Caco-2 (cell line): ENCODE data around the gene GKN1. TPM values are rescaled to one million over a fixed set of nuclear protein-coding genes. Genes with fewer than 3 reads are reported as not detected.

ENCODE experiments used
- BruUV-seq: library from RNA; stranded (reverse); fragments of 400-500 nt; replicated peaks from 2 replicates; lab custom pipeline; 2021; lab: Mats Ljungman, UMichigan
- CTCF ChIA-PET: fragments of 300-600 bp; sonication (Branson Sonifier 250); formaldehyde crosslinking; loops from one replicate; lab custom pipeline; 2022; ENCODE audit warnings: antibody characterized with exemption; lab: Charles Lee
- POLR2A ChIA-PET: fragments of 300-600 bp; sonication (Branson Sonifier 250); formaldehyde crosslinking; loops from one replicate; lab custom pipeline; 2022; ENCODE audit warnings: antibody characterized with exemption; lab: Charles Lee
- DNase-seq, 2 experiments: peaks; one replicate each; pipeline versions ENCODE4 v3.0.0 to v3.0.0-alpha.2; 2020 to 2022
- H3K27me3 ChIP-seq: replicated peaks from 2 replicates; pipeline ENCODE4 v1.6.0; 2011; ENCODE audit warnings: low read length; ENCODE audit not compliant: control insufficient read depth, insufficient read depth
- H3K36me3 ChIP-seq: 2 replicates; pipeline ENCODE4 v1.5.1; 2011; ENCODE audit warnings: low read length; ENCODE audit not compliant: control insufficient read depth, insufficient read depth
- H3K4me1 ChIP-seq: fragments of 250-450 bp; sonication (Bioruptor Pico); 2 replicates; pipeline ENCODE4 v1.5.1; 2020; ENCODE audit warnings: mild to moderate bottlenecking
- H3K4me3 ChIP-seq: 2 replicates; pipeline ENCODE4 v1.5.1; 2011; ENCODE audit warnings: low read depth, mild to moderate bottlenecking, control low read depth, low read length
- H3K9me3 ChIP-seq: fragments of 250-450 bp; sonication (Bioruptor Pico); 2 replicates; pipeline ENCODE4 v1.5.1; 2020; ENCODE audit warnings: mild to moderate bottlenecking, moderate library complexity
- H3K27ac Mint-ChIP-seq: one replicate; pipeline ENCODE4 v1.8.0; 2022; ENCODE audit warnings: mixed read lengths; ENCODE audit not compliant: unreplicated experiment
- H3K27me3 Mint-ChIP-seq: one replicate; pipeline ENCODE4 v1.8.0; 2022; ENCODE audit warnings: mixed read lengths; ENCODE audit not compliant: insufficient read depth, unreplicated experiment
- H3K36me3 Mint-ChIP-seq: one replicate; pipeline ENCODE4 v1.8.0; 2022; ENCODE audit warnings: mild to moderate bottlenecking, mixed read lengths; ENCODE audit not compliant: insufficient read depth, unreplicated experiment
- H3K4me1 Mint-ChIP-seq: one replicate; pipeline ENCODE4 v1.8.0; 2022; ENCODE audit warnings: low read depth, mixed read lengths; ENCODE audit not compliant: unreplicated experiment
- H3K4me3 Mint-ChIP-seq: one replicate; pipeline ENCODE4 v1.8.0; 2022; ENCODE audit warnings: mild to moderate bottlenecking, moderate library complexity, mixed read lengths; ENCODE audit not compliant: unreplicated experiment
- H3K9me3 Mint-ChIP-seq: one replicate; pipeline ENCODE4 v1.8.0; 2022; ENCODE audit warnings: mixed read lengths; ENCODE audit not compliant: unreplicated experiment
- intact Hi-C: fragments of 100-400 bp; cut with micrococcal nuclease; formaldehyde crosslinking; loops from one replicate; pipeline ENCODE4 v1.10.0; 2022; ENCODE audit not compliant: unreplicated experiment
- total RNA-seq: library from RNA; stranded (reverse); gene quantifications from 2 replicates; pipeline ENCODE4 v1.2.3, GENCODE V29; 2022
- TF ChIP-seq, protein P1 (sequence below), 2 experiments: fragments of 200-600 bp in 1 of 2; IDR thresholded peaks; 1 replicate in 1 of 2; 2 replicates in 1 of 2; pipeline versions ENCODE4 v1.5.1 to v1.8.0; 2011 to 2022; ENCODE audit warnings: antibody characterized with exemption in 1 of 2, control low read depth in 1 of 2, inconsistent platforms in 1 of 2, low read depth in 1 of 2, low read length in 1 of 2, mild to moderate bottlenecking in 1 of 2, moderate library complexity in 1 of 2; ENCODE audit not compliant: insufficient read depth in 1 of 2, severe bottlenecking in 1 of 2, unreplicated experiment in 1 of 2

The GKN1 gene
- total RNA-seq, 1 experiment from 2014 or later: not detected

DNA sequence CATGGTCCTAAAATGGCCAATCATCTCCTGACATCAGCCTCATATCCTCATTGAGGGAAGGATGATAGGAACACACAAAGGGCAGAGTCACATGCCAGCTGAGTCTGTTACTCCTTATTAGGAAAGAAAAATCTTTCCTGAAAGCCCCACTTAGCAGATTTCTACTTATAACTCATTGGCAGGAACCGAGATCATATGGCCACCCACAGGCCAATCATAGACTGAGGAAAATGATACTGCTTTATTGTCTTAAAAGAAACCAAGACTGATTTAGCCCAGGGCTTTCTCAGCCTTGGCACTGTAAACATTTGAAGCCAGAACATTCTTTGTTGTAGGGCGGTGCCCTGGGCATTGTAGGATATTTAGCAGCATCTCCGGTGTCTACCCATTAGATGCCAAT is 40.4 kb upstream of the GKN1 start:
- no peak for DNase-seq
- intact Hi-C loops: no loop called here
- H3K4me3 ChIP-seq: no peak overlapping the region
- H3K27ac Mint-ChIP-seq: no peak overlapping the region
- ChIA-PET CTCF (interaction anchor here (1.6 kb wide), 1 partner anchor 9 kb away, joined by 5 read pairs; no protein-coding TSS in a partner anchor), POLR2A (interaction anchor here (0.5 kb wide), 1 partner anchor 981 kb away, joined by 3 read pairs; the partner anchor contains the start of gene MXD1)
- TF ChIP-seq, protein P1, sequence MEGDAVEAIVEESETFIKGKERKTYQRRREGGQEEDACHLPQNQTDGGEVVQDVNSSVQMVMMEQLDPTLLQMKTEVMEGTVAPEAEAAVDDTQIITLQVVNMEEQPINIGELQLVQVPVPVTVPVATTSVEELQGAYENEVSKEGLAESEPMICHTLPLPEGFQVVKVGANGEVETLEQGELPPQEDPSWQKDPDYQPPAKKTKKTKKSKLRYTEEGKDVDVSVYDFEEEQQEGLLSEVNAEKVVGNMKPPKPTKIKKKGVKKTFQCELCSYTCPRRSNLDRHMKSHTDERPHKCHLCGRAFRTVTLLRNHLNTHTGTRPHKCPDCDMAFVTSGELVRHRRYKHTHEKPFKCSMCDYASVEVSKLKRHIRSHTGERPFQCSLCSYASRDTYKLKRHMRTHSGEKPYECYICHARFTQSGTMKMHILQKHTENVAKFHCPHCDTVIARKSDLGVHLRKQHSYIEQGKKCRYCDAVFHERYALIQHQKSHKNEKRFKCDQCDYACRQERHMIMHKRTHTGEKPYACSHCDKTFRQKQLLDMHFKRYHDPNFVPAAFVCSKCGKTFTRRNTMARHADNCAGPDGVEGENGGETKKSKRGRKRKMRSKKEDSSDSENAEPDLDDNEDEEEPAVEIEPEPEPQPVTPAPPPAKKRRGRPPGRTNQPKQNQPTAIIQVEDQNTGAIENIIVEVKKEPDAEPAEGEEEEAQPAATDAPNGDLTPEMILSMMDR (IDR thresholded peaks at IDR 0.05; ENCODE audit: insufficient read depth in 1 of 2, low read depth in 1 of 2, low read length in 1 of 2, severe bottlenecking in 1 of 2, unreplicated experiment in 1 of 2): no peak
- H3K4me1 Mint-ChIP-seq: no peaks in the 10 kb centered on the region
- H3K4me3 Mint-ChIP-seq: no peak overlapping the region
- no peaks in the 10 kb centered on the region for H3K36me3 ChIP-seq
- no peaks in the 10 kb centered on the region for H3K36me3 Mint-ChIP-seq
- peaks cover 9% of the 10 kb centered on the region for H3K27me3 Mint-ChIP-seq
- no TSS peak for BruUV-seq
- H3K27me3 ChIP-seq: no peaks in the 10 kb centered on the region
- no peaks in the 10 kb centered on the region for H3K9me3 ChIP-seq
- peaks cover 3% of the 10 kb centered on the region for H3K9me3 Mint-ChIP-seq
- no peaks in the 10 kb centered on the region for H3K4me1 ChIP-seq

DNA sequence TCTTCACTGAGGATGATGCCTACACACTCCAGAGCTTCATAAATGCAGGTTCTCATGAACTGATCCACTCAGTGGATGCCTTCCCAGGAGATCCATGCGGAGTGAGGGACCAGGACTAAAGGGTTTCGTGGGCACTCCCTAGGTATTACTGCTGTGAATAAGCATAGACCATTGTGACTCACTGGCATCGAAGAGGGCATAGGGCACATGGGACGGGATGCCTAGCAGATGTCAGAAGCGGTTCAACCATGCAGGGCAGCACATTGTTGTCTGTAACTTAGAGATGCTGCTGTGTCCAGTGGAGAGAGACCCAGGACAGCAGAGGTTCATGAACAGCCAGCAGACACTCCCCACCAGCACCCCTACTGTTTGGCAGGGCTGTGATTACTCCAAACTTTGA is 39.0 kb upstream of the GKN1 start:
- Histone ChIP-seq H3K4me1 (no peaks in the 10 kb centered on the region), H3K27me3 (no peaks in the 10 kb centered on the region), H3K36me3 (no peaks in the 10 kb centered on the region), H3K4me3 (no peak overlapping the region), H3K9me3 (no peaks in the 10 kb centered on the region)
- intact Hi-C loops: no loop called here
- TF ChIP-seq, protein P1 (IDR thresholded peaks at IDR 0.05; ENCODE audit: insufficient read depth in 1 of 2, low read depth in 1 of 2, low read length in 1 of 2, severe bottlenecking in 1 of 2, unreplicated experiment in 1 of 2): no peak
- peaks cover 7% of the 10 kb centered on the region for H3K27me3 Mint-ChIP-seq
- peaks cover 5% of the 10 kb centered on the region for H3K9me3 Mint-ChIP-seq
- ChIA-PET CTCF (interaction anchor here (0.6 to 0.9 kb wide), 2 partner anchors 8 to 78 kb away, joined by 4 to 7 read pairs; partner anchors contain the start of gene ANTXR1), POLR2A (interaction anchor here (0.6 to 0.8 kb wide), 2 partner anchors 8 to 125 kb away, joined by 3 to 17 read pairs; no protein-coding TSS in a partner anchor)
- no TSS peak for BruUV-seq
- H3K27ac Mint-ChIP-seq: no peak overlapping the region
- no peak overlapping the region for H3K4me3 Mint-ChIP-seq
- no peaks in the 10 kb centered on the region for H3K36me3 Mint-ChIP-seq
- DNase-seq: no peak
- H3K4me1 Mint-ChIP-seq: no peaks in the 10 kb centered on the region

DNA sequence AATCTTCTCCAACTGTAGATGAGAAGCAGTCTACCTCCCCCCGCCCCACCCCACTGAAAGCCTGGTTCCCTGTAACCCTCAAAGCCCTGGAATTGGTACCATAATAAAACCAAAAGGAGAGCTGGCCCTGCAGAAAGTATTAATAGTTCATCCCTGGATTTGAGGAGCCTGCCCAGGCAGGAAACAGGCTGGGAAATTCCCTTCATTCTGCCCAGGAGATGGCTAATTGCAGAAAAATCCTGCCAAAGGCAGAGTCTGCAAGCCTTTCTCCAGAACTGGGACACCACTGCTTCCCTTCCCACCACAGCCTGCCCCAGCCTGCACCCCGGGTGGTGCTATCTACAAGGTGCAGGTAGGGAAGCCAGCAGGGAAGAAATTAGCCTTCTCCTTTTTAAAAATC is 38.0 kb upstream of the GKN1 start:
- TF ChIP-seq, protein P1 (IDR thresholded peaks at IDR 0.05; ENCODE audit: insufficient read depth in 1 of 2, low read depth in 1 of 2, low read length in 1 of 2, severe bottlenecking in 1 of 2, unreplicated experiment in 1 of 2): no peak
- no peaks in the 10 kb centered on the region for H3K27me3 ChIP-seq
- no peaks in the 10 kb centered on the region for H3K4me1 ChIP-seq
- no peaks in the 10 kb centered on the region for H3K9me3 ChIP-seq
- intact Hi-C loops: no loop called here
- POLR2A ChIA-PET: no interaction called here
- no peaks in the 10 kb centered on the region for H3K36me3 ChIP-seq
- DNase-seq: no peak
- no peaks in the 10 kb centered on the region for H3K4me1 Mint-ChIP-seq
- H3K4me3 Mint-ChIP-seq: no peak overlapping the region
- no peak overlapping the region for H3K4me3 ChIP-seq
- CTCF ChIA-PET: no interaction called here
- peaks cover 13% of the 10 kb centered on the region for H3K27me3 Mint-ChIP-seq
- no TSS peak for BruUV-seq
- no peaks in the 10 kb centered on the region for H3K36me3 Mint-ChIP-seq
- H3K9me3 Mint-ChIP-seq: peaks cover 13% of the 10 kb centered on the region
- no peak overlapping the region for H3K27ac Mint-ChIP-seq
